ENCODE results near the gene BAK1.

DNA sequence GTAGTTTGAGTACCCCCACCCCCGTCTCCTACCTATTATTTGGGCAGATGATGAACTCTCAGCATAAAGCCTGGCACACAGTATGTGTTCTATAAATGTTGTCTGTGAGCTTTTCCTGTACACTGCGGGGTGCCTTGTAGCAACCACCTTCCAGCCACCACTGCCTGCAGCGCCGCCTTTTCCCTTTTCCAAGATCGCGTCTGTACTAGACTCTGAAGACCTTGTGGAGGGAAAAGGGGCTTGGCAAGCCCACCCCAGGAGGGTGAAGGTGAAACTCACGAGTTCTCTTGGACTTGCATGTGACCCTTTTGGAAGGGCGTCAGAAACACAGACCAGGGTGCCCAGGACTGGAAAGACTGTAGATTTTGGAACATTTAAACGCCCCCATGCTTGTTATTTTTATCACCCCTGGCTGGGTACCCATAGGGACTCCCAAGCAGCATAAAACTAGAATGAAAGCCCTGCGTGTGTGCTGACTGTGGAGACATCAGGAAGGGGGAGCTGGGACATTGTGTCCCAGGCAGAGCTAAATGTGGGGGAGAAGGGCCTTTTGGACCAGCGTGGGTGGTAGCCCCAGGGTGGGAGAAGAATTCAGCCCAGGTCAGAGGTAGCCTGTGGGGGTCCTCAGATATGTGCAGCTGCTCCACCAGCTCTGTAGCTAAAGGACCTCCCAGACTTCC lies 8.3 kb downstream of the BAK1 start:
- TF ChIP-seq CTCF (IDR thresholded peaks at IDR 0.05) (no peak), POLR2A (IDR thresholded peaks at IDR 0.05) (no peak), POLR2AphosphoS5 (IDR thresholded peaks at IDR 0.05) (no peak)

All from stomach (tissue), 4 donors.